Spleen (tissue), 7 donors: ENCODE results near the gene SDR39U1.

ENCODE experiments used
- CTCF ChIP-seq, 11 experiments: fragments of 200-600 bp in 7 of 11; fragments of 450-650 bp in 4 of 11; sonication (generic) in 4 of 11; IDR thresholded peaks in 8 of 11; conservative IDR thresholded peaks in 3 of 11; 1 replicate in 7 of 11; 2 replicates in 4 of 11; pipeline versions ENCODE4 v1.4.0 to v1.8.0; 2016 to 2021; ENCODE audit warnings: antibody characterized with exemption in 11 of 11, inconsistent platforms in 4 of 11, mild to moderate bottlenecking in 1 of 11
- POLR2A ChIP-seq, 3 donors: fragments of 450-650 bp; IDR thresholded peaks; one replicate each; pipeline ENCODE4 v1.5.1; 2017; ENCODE audit warnings: antibody characterized with exemption in 3 of 3, mild to moderate bottlenecking in 1 of 3
- POLR2AphosphoS5 ChIP-seq, 3 donors: sonication (generic); formaldehyde crosslinking; IDR thresholded peaks; one replicate each; pipeline ENCODE4 v1.5.1; 2017; ENCODE audit warnings: antibody characterized with exemption in 3 of 3
- donor health status: DM: no; HTN: no; CAD: no; lungs with moderate emphysema.
- donor health status: DM: no; HTN: no; CAD: no.
- donor health status: DM: no; HTN: no; CAD: no.

- TF ChIP-seq CTCF (IDR thresholded peaks at IDR 0.05 in 8 of 11, conservative IDR thresholded peaks at IDR 0.05 in 3 of 11) (peak in 2 of 11 experiments; percentile 10 to 28), POLR2AphosphoS5 (IDR thresholded peaks at IDR 0.05) (peak; percentile 98 to 99 (median 98)), POLR2A (IDR thresholded peaks at IDR 0.05) (peak; percentile 62 to 96 (median 95))
Observed at GRCh38 chr14:24429395-24430142, 13.0 kb downstream of the SDR39U1 start, which contains the start of the genes CBLN3 and KHNYN.
